Fibroblast of gingiva (primary cell): ENCODE measurements around the gene LAP3.

Source experiments
- DNase-seq: peaks from one replicate; pipeline ENCODE4 v3.0.0-alpha.2; 2011; ENCODE audit warnings: low read depth

Gene LAP3

DNA sequence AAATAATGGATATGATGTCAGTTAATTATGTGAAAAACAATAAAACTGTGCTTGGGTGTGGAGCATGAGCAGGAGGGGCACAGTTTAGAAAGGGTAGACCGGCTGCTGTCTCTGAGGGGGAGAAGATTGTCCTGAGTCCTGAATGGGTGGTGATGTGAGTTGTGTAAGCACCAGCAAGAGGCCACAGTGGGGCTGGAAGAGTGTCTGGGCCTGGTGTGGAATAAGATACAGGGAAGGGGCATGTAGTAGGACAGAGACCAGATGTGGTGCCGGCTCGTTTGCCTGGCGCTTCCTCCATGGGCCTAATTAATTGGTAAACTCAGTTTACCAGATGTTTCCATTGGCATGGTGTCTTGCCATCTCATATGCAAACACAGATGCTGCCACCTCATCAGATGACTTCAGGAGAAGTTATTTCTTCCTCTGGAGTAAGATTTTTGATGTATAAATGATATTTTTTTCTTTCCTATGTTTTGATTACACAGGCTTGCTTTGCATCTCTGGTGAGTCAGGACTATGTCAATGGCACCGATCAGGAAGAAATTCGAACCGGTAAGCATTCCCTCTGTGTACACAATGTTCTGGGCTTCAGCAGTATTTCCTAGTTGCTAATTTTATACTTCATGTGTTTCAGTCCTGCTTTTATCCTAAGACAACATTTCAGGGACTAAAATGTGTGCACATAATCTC lies 42.6 kb downstream of the LAP3 start:
- peak; percentile 88 for DNase-seq

DNA sequence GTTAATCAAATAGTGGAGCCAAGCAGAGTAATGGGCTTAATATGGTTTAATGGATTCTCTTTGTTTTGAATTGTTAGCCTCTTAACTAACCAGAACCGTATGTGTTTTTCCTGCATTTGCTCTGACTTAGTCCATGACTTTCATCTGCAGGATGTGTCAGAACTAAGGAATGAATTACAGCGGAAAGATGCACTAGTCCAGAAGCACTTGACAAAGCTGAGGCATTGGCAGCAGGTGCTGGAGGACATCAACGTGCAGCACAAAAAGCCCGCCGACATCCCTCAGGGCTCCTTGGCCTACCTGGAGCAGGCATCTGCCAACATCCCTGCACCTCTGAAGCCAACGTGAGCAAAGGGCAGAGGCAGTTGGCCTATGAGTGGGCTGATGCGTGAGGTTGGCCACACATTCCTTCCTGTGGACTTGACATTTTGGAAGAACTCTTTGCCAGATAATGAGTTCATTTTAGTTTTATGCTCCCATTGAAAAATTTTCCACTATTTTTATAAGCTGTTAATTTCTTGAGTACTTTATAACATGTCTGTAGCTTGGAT lies 46.5 kb downstream of the LAP3 start:
- peak; percentile 41 for DNase-seq

DNA sequence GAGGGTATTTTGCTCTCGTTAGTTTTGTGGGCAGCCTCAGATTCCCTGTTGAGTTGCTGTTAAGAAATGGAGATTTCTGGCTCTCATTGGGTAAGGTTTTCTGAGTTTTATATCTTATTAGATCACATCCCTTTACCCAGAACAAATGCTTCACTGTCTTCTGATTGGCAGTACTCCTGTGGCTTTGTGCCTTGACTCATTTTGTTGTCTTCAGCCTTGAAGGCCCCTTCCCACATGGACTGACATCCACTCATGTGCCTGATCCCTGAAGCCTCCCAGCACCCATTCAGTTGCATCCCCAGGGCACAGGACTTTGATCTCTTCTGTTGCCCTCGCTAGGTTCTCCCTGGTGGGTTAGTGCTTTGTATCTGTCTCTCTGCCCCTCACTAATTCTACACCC lies 47.8 kb downstream of the LAP3 start:
- DNase-seq = no peak

DNA sequence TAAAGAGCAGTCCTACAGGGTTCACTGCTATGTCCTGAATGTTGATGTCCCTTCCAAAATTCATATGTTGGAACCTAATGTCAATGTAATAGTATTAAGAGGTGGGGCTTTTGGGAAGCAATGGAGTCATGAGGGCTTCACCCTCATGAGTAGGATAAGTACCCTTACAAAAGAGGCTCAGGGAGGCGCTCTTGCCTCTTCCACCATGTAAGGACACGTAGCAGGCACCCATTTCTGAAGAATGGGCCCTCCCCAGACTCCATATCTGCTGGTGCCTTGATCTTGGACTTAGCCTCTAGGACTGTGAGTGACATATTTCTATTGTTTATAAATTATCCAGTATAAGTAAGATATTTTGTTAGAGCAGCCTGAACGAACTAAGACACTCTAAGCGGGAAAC lies 53.2 kb downstream of the LAP3 start:
- no peak for DNase-seq

DNA sequence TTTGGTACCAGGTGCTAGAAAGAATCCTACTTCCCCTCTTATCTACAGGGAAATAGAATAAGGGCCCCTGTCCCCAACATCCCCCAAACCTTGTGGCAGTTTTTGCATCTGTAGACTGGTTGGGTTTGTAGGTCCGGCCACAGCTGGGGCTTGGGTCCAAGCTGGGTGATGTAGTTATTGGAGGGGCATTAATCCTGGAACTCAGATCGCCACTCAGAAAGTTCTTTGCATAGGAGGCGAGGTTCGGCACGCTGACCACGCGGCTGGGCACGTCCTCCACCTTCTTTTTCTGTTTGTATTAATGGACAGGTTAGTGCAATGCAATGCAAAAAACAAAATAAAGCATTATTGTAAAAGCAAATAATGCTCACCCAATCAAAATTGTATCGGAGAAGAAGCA lies 56.6 kb downstream of the LAP3 start:
- DNase-seq = no peak

DNA sequence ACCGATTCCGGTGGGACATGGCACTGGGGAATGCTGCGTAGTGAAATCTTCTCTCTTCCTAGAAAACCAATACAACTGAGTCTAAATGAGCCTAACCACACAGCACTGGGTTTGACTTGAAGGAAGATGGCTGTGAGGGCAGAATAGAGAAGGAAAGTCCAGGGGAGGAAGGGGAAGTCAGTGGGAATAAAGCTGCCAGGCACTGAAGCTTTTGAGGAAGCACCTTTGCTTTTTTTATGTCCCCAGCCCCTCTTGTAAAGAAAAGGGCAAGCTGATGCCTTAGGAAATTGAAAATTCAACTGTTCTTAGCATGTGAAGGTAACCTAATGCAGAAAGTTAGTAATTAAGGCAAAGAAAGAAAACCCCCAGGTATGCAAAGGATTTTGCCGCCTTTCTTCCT lies 58.1 kb downstream of the LAP3 start:
- DNase-seq = no peak

DNA sequence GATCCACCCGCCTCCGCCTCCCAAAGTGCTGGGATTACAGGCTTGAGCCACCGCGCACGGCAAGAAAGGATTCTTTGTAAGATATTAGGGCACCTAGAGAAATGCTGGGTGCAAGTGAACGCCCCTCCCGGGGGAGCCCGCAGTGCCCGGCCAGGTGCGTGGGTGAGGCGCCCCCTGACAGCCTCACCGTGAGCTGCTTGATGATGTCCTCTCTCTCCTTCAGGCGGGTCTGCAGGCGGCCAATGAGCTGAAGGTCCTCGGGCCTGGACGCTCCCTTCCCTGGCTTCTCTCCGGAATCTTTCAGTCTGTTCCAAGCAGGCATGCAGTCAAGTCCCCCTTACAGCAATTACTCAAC lies 59.3 kb downstream of the LAP3 start:
- no peak for DNase-seq

DNA sequence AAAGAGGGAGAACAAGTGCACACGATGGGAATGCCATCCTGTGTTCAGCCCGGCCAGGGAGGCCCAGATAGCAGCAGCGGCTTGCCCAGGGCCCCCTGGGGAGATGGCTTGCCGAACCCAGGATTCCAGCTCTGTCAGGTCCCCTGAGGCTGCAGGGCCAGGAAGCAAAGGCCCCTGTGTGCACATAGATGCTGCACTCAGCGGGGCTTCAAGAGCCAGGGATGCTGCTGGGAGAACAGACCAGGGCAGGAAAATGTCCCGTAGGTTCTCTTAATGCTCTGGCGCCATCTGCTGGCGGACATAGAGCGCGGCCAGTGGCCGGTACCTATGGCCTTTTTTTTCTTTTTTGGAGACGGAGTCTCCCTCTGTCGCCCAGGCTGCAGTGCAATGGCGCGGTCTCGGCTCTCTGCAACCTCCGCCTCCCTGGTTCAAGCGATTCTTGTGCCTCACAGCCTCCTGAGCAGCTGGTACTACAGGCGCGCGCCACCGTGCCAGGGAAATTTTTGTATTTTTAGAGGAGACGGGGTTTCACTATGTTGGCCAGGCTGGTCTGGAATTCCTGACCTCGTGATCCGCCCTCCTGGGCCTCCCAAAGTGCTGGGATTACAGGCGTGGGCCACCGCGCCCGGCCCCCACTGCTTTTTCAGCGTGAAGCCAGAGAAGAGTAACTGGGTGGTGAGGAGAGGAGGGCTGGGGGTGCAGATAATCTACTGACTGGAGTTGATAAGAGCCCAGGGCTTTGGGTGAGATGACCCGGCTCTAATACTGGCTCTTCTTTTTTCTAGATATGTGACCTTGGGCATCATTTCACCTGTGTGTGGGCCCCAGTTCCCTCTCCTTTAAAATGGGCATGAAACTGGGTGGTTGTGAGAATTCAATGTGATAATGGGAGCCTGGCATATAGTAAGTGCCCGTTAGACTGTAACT lies 60.0 kb downstream of the LAP3 start:
- DNase-seq = peak; percentile 63

DNA sequence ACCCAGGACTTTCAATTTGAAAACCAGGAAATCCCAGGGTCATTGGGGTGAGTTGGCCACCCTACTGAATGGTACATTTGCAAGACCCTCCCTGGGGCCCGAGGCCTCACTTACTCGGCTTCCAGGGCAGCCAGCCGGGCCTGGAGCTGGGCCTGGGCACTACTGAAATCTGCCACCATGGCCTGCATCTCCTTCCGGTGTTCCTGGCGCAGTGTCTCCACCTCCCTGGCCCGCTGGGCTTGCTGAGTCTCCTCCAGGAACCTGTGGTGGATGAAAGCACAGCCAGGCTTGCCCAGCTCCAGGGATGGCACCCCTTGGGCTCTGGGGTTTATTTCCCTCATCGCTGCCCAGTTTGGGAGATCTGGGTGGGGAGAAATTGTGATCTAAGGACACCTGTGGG lies 62.1 kb downstream of the LAP3 start:
- DNase-seq = no peak

DNA sequence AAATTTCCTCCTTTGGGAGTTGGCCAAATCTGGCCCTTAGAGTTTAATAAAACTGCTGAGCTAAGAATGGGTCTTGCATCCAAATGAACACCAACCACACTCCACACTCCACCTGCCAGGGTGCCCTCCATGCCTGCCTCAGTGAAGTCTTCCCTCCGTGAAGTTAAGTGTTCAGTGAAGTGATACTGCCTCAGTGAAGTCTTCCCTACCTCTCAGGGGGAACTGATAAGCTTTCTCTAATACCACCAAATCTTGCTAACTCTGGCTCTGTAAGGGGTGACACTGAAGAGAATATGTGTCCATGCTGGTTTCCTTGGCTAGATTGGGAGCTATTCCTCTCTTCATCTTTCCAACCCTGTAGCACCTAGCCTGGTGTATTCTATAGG lies 65.4 kb downstream of the LAP3 start:
- DNase-seq = no peak

DNA sequence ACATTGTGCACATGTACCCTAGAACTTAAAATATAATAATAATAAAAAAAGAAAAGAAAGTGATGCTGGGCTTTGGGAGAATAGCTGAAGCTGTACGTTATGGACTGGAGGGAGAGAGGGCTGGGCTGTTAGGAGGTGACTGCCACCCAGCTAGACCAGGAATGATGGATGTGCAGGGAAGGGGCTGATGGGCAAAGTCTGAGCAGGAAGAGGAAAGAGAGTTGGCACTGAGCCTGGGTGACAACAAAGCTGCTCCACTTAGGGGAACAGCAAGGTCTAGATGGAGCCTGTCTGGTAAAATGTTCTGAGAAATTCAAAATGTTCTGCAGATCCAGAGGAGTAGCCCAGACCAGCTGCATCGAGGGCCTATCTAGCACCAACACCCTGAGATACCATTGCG lies 69.7 kb downstream of the LAP3 start:
- no peak for DNase-seq

DNA sequence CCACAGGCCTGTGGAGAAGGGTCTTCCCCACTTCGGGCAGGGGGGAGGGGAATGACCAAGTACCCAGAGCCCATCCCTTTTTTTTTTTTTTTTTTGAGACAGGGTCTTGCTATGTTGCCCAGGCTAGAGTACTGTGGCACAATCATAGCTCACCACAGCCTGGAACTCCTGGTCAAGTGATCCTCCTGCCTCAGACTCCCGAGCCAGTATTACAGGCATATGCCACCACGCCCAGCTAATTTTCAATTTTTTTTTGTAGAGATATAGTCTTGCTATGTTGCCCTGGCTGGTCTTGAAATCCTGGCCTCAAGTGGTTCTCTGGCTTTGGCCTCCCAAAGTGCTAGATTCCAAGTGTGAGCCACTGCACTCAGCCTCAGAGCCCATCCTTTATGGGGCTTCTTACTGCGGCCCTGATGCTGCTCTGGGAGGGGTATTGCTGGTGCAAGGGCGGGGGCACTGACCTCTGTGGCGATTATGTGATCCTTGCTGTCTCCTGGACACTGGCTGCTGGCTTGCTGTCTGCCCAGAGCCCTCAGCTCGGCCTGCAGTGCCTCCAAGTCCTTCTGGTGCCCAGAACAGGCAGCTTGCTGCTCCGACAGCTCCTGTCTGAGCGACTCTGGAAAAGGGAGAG lies 70.3 kb downstream of the LAP3 start:
- no peak for DNase-seq

DNA sequence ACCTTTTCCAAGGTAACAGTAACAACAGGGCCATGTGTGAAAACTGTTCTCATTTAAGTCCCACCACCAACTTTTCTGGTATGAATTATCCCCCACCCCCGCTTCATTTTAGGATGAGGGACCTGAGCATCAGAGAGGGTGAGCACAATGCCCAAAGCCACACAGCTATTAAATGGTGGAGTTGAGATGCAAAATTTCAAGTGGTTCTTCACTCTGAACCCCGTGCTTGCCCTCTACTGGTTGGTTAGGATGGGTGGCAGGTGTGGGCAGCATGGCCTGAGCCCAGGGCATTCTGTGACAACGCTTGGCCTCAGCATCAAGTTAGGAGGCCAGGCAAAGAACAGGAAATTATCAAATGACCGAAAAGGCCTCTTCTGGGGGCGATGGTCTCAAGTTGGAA lies 70.9 kb downstream of the LAP3 start:
- no peak for DNase-seq

DNA sequence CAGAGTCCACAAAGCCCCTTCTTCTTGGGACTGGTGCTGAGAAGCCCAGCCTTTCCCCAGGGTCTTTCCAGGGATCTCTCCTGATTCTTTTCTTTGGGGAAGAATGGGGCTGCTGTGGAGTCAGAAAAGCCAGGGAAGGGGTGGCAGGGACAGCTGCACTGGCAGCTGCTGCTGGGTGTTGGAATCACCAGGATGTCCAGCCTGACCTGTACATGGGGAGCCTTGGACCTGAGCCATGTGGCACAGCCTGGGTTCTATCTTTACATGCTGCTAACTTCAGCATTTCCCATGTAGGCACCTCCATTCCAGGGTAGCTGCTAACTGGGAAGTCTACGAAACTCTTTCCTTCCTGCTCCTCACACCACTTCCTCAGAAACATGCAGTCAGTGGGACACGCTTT lies 73.4 kb downstream of the LAP3 start:
- no peak for DNase-seq

DNA sequence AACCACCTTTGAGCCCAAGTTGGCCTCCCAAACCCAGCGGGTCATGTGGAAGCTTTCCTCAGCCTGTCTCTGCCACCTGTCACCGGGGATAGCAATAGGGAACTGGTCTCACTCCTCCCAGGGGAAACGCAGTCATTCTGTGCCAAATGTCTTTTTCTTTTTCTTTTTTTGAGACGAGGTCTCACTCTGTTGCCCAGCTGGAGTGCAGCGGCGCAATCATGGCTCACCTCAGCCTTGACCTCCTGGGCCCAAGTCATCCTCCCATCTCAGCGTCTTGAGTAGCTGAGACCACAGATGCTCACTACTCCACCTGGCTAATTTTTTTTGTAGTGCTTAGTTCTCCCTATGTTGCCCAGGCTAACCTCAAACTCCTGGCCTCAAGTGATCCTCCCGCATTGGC lies 77.7 kb downstream of the LAP3 start:
- no peak for DNase-seq

DNA sequence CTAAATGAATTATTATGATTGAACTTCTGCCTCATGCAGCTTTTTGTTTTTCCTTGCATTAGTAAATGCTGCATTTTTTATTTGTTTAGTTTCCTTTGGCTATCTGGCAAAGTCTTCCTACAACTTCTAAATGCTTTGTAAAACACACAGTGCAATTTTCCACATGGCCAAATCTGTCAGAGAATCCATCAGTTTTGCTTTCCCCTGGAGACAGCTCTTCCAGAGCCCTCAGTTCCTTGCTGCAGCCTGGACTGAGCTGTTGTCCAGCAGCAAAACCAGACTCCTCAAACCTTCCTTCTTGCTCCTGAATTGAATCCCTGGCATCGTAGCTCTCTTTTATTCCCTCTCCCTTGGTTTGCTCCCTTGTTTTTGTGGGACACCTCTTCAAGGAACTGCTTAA lies 80.1 kb downstream of the LAP3 start:
- no peak for DNase-seq
